CD8-positive, alpha-beta memory T cell (primary cell): ENCODE results near the gene MORC2. TPM values are rescaled to one million over a fixed set of nuclear protein-coding genes. Genes with fewer than 3 reads are reported as not detected.

Experiments
- CTCF ChIA-PET: fragments of 350-600 bp; sonication (Branson Sonifier 250); formaldehyde crosslinking; loops from one replicate; lab custom pipeline; 2021; ENCODE audit warnings: antibody characterized with exemption; lab: Charles Lee
- POLR2A ChIA-PET: fragments of 350-600 bp; sonication (Branson Sonifier 250); formaldehyde crosslinking; loops from one replicate; lab custom pipeline; 2021; ENCODE audit warnings: antibody characterized with exemption; lab: Charles Lee
- DNase-seq, 5 donors: peaks; one replicate each; pipeline versions ENCODE4 v3.0.0 to v3.0.0-alpha.2; 2020 to 2022; ENCODE audit warnings: mixed read lengths in 1 of 5
- H3K27ac ChIP-seq: one replicate; pipeline ENCODE4 v1.7.0; 2013; ENCODE audit warnings: low read depth, mild to moderate bottlenecking, low read length, moderate library complexity
- H3K27me3 ChIP-seq: 2 replicates; pipeline ENCODE4 v1.7.0; 2013; ENCODE audit warnings: low read length, mild to moderate bottlenecking; ENCODE audit not compliant: insufficient read depth, poor library complexity, severe bottlenecking
- H3K36me3 ChIP-seq: 2 replicates; pipeline ENCODE4 v1.7.0; 2013; ENCODE audit warnings: mild to moderate bottlenecking, low read length, moderate library complexity; ENCODE audit not compliant: insufficient read depth
- H3K4me1 ChIP-seq: 2 replicates; pipeline ENCODE4 v1.7.0; 2013; ENCODE audit warnings: mild to moderate bottlenecking, low read length, moderate library complexity; ENCODE audit not compliant: insufficient read depth
- H3K4me3 ChIP-seq: 2 replicates; pipeline ENCODE4 v1.7.0; 2013; ENCODE audit warnings: mild to moderate bottlenecking, low read length
- H3K9me3 ChIP-seq: 2 replicates; pipeline ENCODE4 v1.7.0; 2013; ENCODE audit warnings: mild to moderate bottlenecking, low read length
- H3K27ac Mint-ChIP-seq, 8 donors: one replicate each; pipeline ENCODE4 v1.8.0; 2020 to 2021; ENCODE audit warnings: mixed read lengths in 8 of 8, mild to moderate bottlenecking in 6 of 8, inconsistent platforms in 3 of 8, moderate library complexity in 3 of 8
- H3K27me3 Mint-ChIP-seq, 2 donors: one replicate each; pipeline ENCODE4 v1.8.0; 2020 to 2021; ENCODE audit warnings: mixed read lengths in 2 of 2, mild to moderate bottlenecking in 1 of 2, moderate library complexity in 1 of 2
- H3K36me3 Mint-ChIP-seq, 3 donors: one replicate each; pipeline ENCODE4 v1.8.0; 2020 to 2021; ENCODE audit warnings: mixed read lengths in 3 of 3, inconsistent platforms in 1 of 3, mild to moderate bottlenecking in 1 of 3
- H3K4me1 Mint-ChIP-seq, 3 donors: one replicate each; pipeline ENCODE4 v1.8.0; 2020 to 2021; ENCODE audit warnings: mixed read lengths in 3 of 3, inconsistent platforms in 1 of 3, mild to moderate bottlenecking in 1 of 3
- H3K4me3 Mint-ChIP-seq, 7 donors: one replicate each; pipeline ENCODE4 v1.8.0; 2020 to 2021; ENCODE audit warnings: mixed read lengths in 7 of 7, mild to moderate bottlenecking in 6 of 7, moderate library complexity in 4 of 7, inconsistent platforms in 2 of 7
- H3K9me3 Mint-ChIP-seq, 5 donors: one replicate each; pipeline ENCODE4 v1.8.0; 2020 to 2022; ENCODE audit warnings: mixed read lengths in 5 of 5, mild to moderate bottlenecking in 3 of 5, moderate library complexity in 2 of 5, inconsistent platforms in 1 of 5
- polyA plus RNA-seq: library from polyadenylated mRNA; unstranded; fragments of 300-500 nt; fragmentation: Illumina TruSeq; gene quantifications from one replicate; pipeline ENCODE4 v1.2.3, GENCODE V29; 2021
- total RNA-seq, 2 experiments: library from RNA; stranded (reverse); gene quantifications; one replicate each; pipeline ENCODE4 v1.2.3, GENCODE V29; 2021

Gene MORC2
- total and polyA plus RNA-seq, 3 experiments from 2014 or later = 13.0 to 29.9 (median 28.7) TPM

DNA sequence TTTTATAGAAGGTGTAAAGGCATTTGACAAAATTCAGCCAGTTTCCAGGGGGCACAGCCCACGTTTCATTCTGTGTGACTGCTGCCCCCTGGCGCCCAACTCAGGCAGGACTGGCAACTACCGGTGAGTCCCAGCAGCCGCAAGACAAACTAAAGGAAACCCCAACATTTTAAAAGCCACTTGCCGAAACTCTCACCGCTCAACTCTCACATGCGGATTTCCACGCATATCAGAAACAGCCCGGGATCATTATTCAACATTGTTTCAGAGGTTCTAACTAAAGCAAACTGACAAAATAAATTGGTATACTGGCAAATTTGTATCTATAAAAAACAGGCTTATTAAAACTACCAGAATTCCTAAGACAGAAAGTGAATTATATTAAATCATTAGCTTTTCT is 48.2 kb downstream of the MORC2 start:
- Histone ChIP-seq H3K27ac (no peak overlapping the region), H3K27me3 (no peaks in the 10 kb centered on the region), H3K4me3 (peak overlapping the region; percentile 44), H3K36me3 (no peaks in the 10 kb centered on the region), H3K9me3 (no peaks in the 10 kb centered on the region), H3K4me1 (peaks cover 22% of the 10 kb centered on the region)
- POLR2A ChIA-PET = interaction anchor here (0.7 to 1.1 kb wide), 2 partner anchors 236 to 285 kb away, joined by 3 to 4 read pairs; partner anchors contain the start of gene SLC35E4
- H3K27me3 Mint-ChIP-seq = no peaks in the 10 kb centered on the region
- DNase-seq = peak; percentile 66 to 87 (median 74)
- CTCF ChIA-PET = interaction anchor here (0.9 to 4.3 kb wide), 14 partner anchors 9 to 308 kb away, joined by 3 to 42 read pairs (median 6); partner anchors contain the start of genes MORC2, SLC35E4 and TUG1
- peak overlapping the region; percentile 12 to 76 (median 64) for H3K4me3 Mint-ChIP-seq
- peaks cover 0 to 20% (median 4%) of the 10 kb centered on the region in 3 donors for H3K36me3 Mint-ChIP-seq
- H3K27ac Mint-ChIP-seq = peak overlapping the region in 7 of 8 donors; percentile 0 to 52 (median 10)
- peaks cover 12 to 31% (median 14%) of the 10 kb centered on the region in 3 donors for H3K4me1 Mint-ChIP-seq
- peaks cover 0 to 4% (median under 1%) of the 10 kb centered on the region in 5 donors for H3K9me3 Mint-ChIP-seq

DNA sequence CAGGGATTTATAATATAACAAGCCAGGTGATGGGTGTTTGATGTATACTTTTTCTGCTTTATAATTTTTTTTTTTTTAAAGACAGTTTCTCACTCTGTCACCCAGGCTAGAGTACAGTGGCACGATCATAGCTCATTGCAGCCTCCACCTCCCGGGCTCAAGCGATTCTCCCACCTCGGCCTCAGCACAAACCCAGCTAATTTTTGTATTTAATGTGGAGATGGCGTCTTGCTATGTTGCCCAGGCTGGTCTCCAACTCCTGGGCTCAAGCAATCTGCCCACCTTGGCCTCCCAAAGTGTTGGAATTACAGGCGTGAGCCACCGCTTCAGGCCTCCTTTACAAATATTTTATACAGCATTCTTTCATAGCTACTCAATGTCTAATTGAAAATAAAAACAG is 48.6 kb downstream of the MORC2 start:
- peaks cover 0 to 18% (median 2%) of the 10 kb centered on the region in 3 donors for H3K36me3 Mint-ChIP-seq
- POLR2A ChIA-PET = interaction anchor here (0.7 to 1.1 kb wide), 2 partner anchors 236 to 284 kb away, joined by 3 to 4 read pairs; partner anchors contain the start of gene SLC35E4
- peaks cover 22% of the 10 kb centered on the region for H3K4me1 ChIP-seq
- peaks cover 0 to 5% (median 2%) of the 10 kb centered on the region in 5 donors for H3K9me3 Mint-ChIP-seq
- H3K4me3 Mint-ChIP-seq = peak overlapping the region in 2 of 7 donors; percentile 59 to 68
- no peak for DNase-seq
- no peaks in the 10 kb centered on the region for H3K27me3 Mint-ChIP-seq
- no peak overlapping the region for H3K27ac ChIP-seq
- H3K4me1 Mint-ChIP-seq = peaks cover 12 to 31% (median 14%) of the 10 kb centered on the region in 3 donors
- no peak overlapping the region for H3K4me3 ChIP-seq
- H3K27me3 ChIP-seq = no peaks in the 10 kb centered on the region
- H3K36me3 ChIP-seq = no peaks in the 10 kb centered on the region
- no peaks in the 10 kb centered on the region for H3K9me3 ChIP-seq
- peak overlapping the region in 2 of 8 donors; percentile 7 to 49 for H3K27ac Mint-ChIP-seq
- CTCF ChIA-PET = interaction anchor here (0.9 to 4.3 kb wide), 14 partner anchors 9 to 308 kb away, joined by 3 to 42 read pairs (median 6); partner anchors contain the start of genes MORC2, SLC35E4 and TUG1

DNA sequence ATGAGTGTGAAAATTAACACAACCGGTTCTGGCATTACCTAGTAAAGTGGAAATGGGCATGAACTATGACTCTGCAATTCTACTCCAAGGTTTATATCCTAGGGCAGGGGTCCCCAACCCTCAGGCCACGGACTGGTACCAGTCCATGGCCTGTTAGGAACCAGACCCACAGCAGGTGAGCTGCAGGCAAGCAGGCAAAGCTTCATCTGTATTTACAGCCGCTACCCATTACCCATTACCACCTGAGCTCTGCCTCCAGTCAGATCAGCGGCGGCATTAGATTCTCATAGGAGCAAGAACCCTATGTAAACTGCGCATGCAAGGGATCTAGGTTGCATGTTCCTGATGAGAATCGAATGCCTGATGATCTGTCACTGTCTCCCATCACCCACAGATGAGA is 49.8 kb downstream of the MORC2 start:
- H3K4me3 ChIP-seq = no peak overlapping the region
- H3K36me3 ChIP-seq = no peaks in the 10 kb centered on the region
- Mint-ChIP-seq H3K9me3 (peaks cover 0 to 5% (median 2%) of the 10 kb centered on the region in 5 donors), H3K27ac (peak overlapping the region in 1 of 8 donors; percentile 43), H3K4me1 (peaks cover 12 to 31% (median 14%) of the 10 kb centered on the region in 3 donors), H3K27me3 (no peaks in the 10 kb centered on the region), H3K36me3 (peaks cover 0 to 12% (median 0%) of the 10 kb centered on the region in 3 donors), H3K4me3 (no peak overlapping the region)
- DNase-seq = no peak
- H3K27ac ChIP-seq = no peak overlapping the region
- H3K4me1 ChIP-seq = peaks cover 22% of the 10 kb centered on the region
- H3K9me3 ChIP-seq = no peaks in the 10 kb centered on the region
- POLR2A ChIA-PET = no interaction called here
- no peaks in the 10 kb centered on the region for H3K27me3 ChIP-seq
- CTCF ChIA-PET = interaction anchor here (1.5 to 4.3 kb wide), 3 partner anchors 21 to 284 kb away, joined by 8 to 42 read pairs (median 9); partner anchors contain the start of genes MORC2, SLC35E4 and TUG1

DNA sequence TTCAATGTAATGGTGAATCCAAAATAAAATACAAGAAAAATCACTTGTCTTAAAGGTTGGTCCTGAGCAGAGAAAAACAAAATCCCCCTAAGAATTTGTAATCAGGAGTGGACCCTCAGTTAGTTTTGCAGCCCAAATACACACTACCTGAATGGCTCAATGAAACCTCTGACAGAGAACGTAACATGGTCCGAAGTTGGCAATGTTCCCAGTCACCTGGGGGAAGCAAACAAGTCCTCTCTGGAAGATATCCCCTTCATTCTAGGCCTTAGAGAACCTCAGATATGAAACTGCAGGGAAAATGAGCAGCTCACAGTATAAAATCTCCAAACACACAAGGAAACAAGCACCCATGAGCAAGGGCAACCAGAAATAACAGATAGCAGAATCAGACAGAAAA is 58.2 kb downstream of the MORC2 start:
- H3K36me3 ChIP-seq = no peaks in the 10 kb centered on the region
- H3K4me3 Mint-ChIP-seq = no peak overlapping the region
- no peaks in the 10 kb centered on the region for H3K4me1 ChIP-seq
- no peak overlapping the region for H3K27ac ChIP-seq
- H3K9me3 Mint-ChIP-seq = peaks cover 0 to under 1% (median 0%) of the 10 kb centered on the region in 5 donors
- ChIA-PET POLR2A (no interaction called here), CTCF (interaction anchor here (1.7 kb wide), 1 partner anchor 10 kb away, joined by 10 read pairs; no protein-coding TSS in a partner anchor)
- no peaks in the 10 kb centered on the region for H3K27me3 ChIP-seq
- H3K9me3 ChIP-seq = no peaks in the 10 kb centered on the region
- no peaks in the 10 kb centered on the region for H3K27me3 Mint-ChIP-seq
- peaks cover 0 to 2% (median 0%) of the 10 kb centered on the region in 3 donors for H3K4me1 Mint-ChIP-seq
- DNase-seq = no peak
- peaks cover 0 to 38% (median 2%) of the 10 kb centered on the region in 3 donors for H3K36me3 Mint-ChIP-seq
- H3K27ac Mint-ChIP-seq = peak overlapping the region in 1 of 8 donors; percentile 32
- no peak overlapping the region for H3K4me3 ChIP-seq

DNA sequence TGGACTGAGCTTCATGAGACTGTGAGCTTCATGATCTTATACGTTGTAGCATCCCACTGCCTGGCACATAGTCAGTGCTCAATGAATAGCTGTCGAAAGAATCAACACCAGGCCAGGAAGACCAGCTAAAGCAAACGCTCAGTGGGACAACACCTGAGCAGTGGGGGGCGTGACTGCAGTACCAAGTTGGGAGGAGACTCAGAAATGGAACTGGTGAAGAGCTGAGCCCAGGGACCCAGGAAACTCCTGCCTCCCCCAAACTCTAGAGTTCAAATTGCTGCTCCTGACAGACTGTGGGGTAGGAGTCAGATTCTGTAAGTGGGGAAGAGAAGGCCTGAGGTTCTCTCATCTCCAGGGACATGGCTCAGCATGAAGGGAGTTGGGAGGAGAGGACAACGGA is 59.3 kb downstream of the MORC2 start:
- no peaks in the 10 kb centered on the region for H3K27me3 Mint-ChIP-seq
- H3K4me1 ChIP-seq = no peaks in the 10 kb centered on the region
- no peak overlapping the region for H3K4me3 Mint-ChIP-seq
- H3K36me3 Mint-ChIP-seq = peaks cover 0 to 42% (median 2%) of the 10 kb centered on the region in 3 donors
- no peak overlapping the region for H3K27ac Mint-ChIP-seq
- no peak for DNase-seq
- no peaks in the 10 kb centered on the region for H3K9me3 Mint-ChIP-seq
- POLR2A ChIA-PET = no interaction called here
- no peak overlapping the region for H3K4me3 ChIP-seq
- CTCF ChIA-PET = interaction anchor here (1.8 kb wide), 1 partner anchor 11 kb away, joined by 8 read pairs; no protein-coding TSS in a partner anchor
- H3K27me3 ChIP-seq = no peaks in the 10 kb centered on the region
- H3K4me1 Mint-ChIP-seq = peaks cover 0 to 2% (median 0%) of the 10 kb centered on the region in 3 donors
- H3K36me3 ChIP-seq = no peaks in the 10 kb centered on the region
- no peaks in the 10 kb centered on the region for H3K9me3 ChIP-seq
- H3K27ac ChIP-seq = no peak overlapping the region

DNA sequence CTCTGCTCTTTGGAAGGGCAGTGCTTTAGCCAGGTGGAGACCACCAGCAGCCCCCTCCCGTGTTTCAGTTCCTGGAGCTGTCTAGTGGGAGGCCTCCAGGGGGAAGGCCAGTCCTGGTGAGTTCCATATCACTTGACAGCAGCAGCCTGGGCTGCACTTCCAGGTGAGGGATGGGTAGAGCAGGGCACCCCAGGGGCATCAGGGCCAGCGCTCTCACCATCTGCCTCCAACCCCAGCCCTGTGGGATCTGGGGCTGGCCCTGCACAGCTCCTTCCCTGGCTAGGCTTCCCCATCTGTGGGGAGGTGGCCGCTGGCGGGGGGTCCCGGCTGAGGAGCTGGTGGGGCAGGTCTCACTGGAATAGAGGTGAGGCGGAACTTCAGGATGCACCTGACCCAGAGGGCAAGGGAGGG is 60.5 kb downstream of the MORC2 start:
- Histone ChIP-seq H3K4me3 (no peak overlapping the region), H3K36me3 (peaks cover 5% of the 10 kb centered on the region), H3K27me3 (no peaks in the 10 kb centered on the region), H3K27ac (no peak overlapping the region), H3K4me1 (no peaks in the 10 kb centered on the region), H3K9me3 (no peaks in the 10 kb centered on the region)
- ChIA-PET CTCF (interaction anchor here (1.2 to 1.8 kb wide), 2 partner anchors 9 to 12 kb away, joined by 3 to 8 read pairs; no protein-coding TSS in a partner anchor), POLR2A (no interaction called here)
- Mint-ChIP-seq H3K27me3 (no peaks in the 10 kb centered on the region), H3K4me3 (no peak overlapping the region), H3K9me3 (no peaks in the 10 kb centered on the region), H3K4me1 (peaks cover 0 to 2% (median 2%) of the 10 kb centered on the region in 3 donors), H3K36me3 (peaks cover 0 to 53% (median 5%) of the 10 kb centered on the region in 3 donors), H3K27ac (no peak overlapping the region)
- no peak for DNase-seq

DNA sequence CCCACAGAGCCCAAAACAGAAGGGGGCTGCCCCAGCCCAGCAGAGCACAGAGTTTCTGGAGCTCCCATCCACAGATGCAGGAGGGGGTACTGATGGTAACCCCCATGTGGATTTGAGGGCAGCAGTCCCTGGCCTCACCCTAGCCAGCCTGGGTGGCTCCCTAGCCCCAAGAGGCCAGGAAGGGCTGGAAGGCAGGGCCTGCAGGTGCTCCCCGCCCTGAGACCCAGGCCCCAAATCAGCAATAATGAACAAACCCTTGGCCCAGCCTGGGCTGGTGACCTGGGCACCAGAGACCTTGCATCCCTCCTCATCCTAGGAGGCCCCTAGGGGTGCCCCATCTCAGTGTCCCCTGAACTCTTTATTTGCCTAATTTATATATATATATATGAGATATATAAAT is 61.6 kb downstream of the MORC2 start:
- Histone ChIP-seq H3K4me1 (no peaks in the 10 kb centered on the region), H3K36me3 (peaks cover 5% of the 10 kb centered on the region), H3K27me3 (no peaks in the 10 kb centered on the region), H3K4me3 (no peak overlapping the region), H3K9me3 (no peaks in the 10 kb centered on the region), H3K27ac (no peak overlapping the region)
- no peak overlapping the region for H3K4me3 Mint-ChIP-seq
- no peaks in the 10 kb centered on the region for H3K9me3 Mint-ChIP-seq
- ChIA-PET POLR2A (no interaction called here), CTCF (interaction anchor here (0.9 kb wide), 1 partner anchor 44 kb away, joined by 4 read pairs; no protein-coding TSS in a partner anchor)
- H3K27ac Mint-ChIP-seq = no peak overlapping the region
- peaks cover 0 to 2% of the 10 kb centered on the region in 2 donors for H3K27me3 Mint-ChIP-seq
- peaks cover 0 to 62% (median 8%) of the 10 kb centered on the region in 3 donors for H3K36me3 Mint-ChIP-seq
- DNase-seq = no peak
- H3K4me1 Mint-ChIP-seq = peaks cover 0 to 5% (median 5%) of the 10 kb centered on the region in 3 donors

DNA sequence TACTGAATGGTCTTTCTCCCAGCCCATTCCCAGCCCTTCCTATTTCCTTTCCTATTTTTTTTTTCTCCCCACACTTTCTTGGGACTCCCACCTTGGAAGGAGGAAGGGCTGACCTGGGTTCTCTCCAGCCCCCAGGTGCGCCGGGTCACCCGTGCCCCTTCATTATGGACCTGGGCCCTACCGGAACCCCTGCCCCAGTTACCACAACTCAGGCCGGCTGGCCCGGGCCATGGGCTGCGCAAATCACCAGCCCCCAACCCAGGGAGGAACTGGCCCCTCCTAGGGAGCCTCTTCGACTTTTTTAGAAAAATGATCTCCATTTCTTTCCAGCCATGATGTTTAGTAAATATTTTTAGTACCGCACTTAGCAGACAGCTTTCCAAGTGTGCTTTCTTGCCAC is 62.2 kb downstream of the MORC2 start:
- Histone ChIP-seq H3K27me3 (no peaks in the 10 kb centered on the region), H3K9me3 (no peaks in the 10 kb centered on the region), H3K36me3 (peaks cover 5% of the 10 kb centered on the region), H3K4me3 (no peak overlapping the region), H3K27ac (no peak overlapping the region), H3K4me1 (no peaks in the 10 kb centered on the region)
- no peak for DNase-seq
- Mint-ChIP-seq H3K36me3 (peaks cover 3 to 65% (median 8%) of the 10 kb centered on the region in 3 donors), H3K27ac (no peak overlapping the region), H3K4me1 (peaks cover 0 to 5% (median 5%) of the 10 kb centered on the region in 3 donors), H3K27me3 (peaks cover 0 to 2% of the 10 kb centered on the region in 2 donors), H3K4me3 (no peak overlapping the region), H3K9me3 (peaks cover 0 to 2% (median 0%) of the 10 kb centered on the region in 5 donors)
- ChIA-PET POLR2A (no interaction called here), CTCF (no interaction called here)
